ENCODE measurements around the gene STAG2.

Gene STAG2

GRCh38 chrX:124010157-124010556 is 48.7 kb downstream of the STAG2 start:
- Histone ChIP-seq H3K4me3 (ENCODE audit: low read length, poor library complexity, severe bottlenecking) (no peak overlapping the region), H4K20me1 (ENCODE audit: insufficient read depth, low read length, poor library complexity, severe bottlenecking) (peaks cover 74% of the 10 kb centered on the region), H3K36me3 (ENCODE audit: insufficient read depth, low read length) (no peaks in the 10 kb centered on the region), H3K9ac (ENCODE audit: low read depth, low read length, poor library complexity, severe bottlenecking) (no peak overlapping the region), H2AFZ (ENCODE audit: low read length) (no peak overlapping the region), H3K9me2 (replicated peaks; ENCODE audit: low read depth, low read length) (no peaks in the 10 kb centered on the region), H3K4me2 (ENCODE audit: low read depth, low read length, poor library complexity, severe bottlenecking) (no peak overlapping the region), H3K4me1 (ENCODE audit: insufficient read depth, low read length, poor library complexity, severe bottlenecking) (no peaks in the 10 kb centered on the region), H3K79me2 (ENCODE audit: insufficient read depth, low read length) (peaks cover 93% of the 10 kb centered on the region), H3K27me3 (ENCODE audit: insufficient read depth, low read length, poor library complexity, severe bottlenecking) (no peaks in the 10 kb centered on the region), H3K9me3 (ENCODE audit: insufficient read depth, low read depth, low read length) (no peaks in the 10 kb centered on the region), H3F3A (ENCODE audit: low read depth) (no peaks in the 10 kb centered on the region)
- TF ChIP-seq EZH2phosphoT487 (IDR thresholded peaks at IDR 0.05; ENCODE audit: borderline replicate concordance) (no peak), CTCF (conservative IDR thresholded peaks at IDR 0.05; ENCODE audit: low read length) (no peak)

- Histone ChIP-seq H3K27me3 (ENCODE audit: insufficient read depth, low read length, poor library complexity, severe bottlenecking) (no peaks in the 10 kb centered on the region), H3K4me2 (ENCODE audit: low read depth, low read length, poor library complexity, severe bottlenecking) (no peak overlapping the region), H3K4me1 (ENCODE audit: insufficient read depth, low read length, poor library complexity, severe bottlenecking) (no peaks in the 10 kb centered on the region), H3K9me3 (ENCODE audit: insufficient read depth, low read depth, low read length) (no peaks in the 10 kb centered on the region), H3K9ac (ENCODE audit: low read depth, low read length, poor library complexity, severe bottlenecking) (no peak overlapping the region), H3F3A (ENCODE audit: low read depth) (no peaks in the 10 kb centered on the region), H3K4me3 (ENCODE audit: low read length, poor library complexity, severe bottlenecking) (no peak overlapping the region), H2AFZ (ENCODE audit: low read length) (no peak overlapping the region), H3K79me2 (ENCODE audit: insufficient read depth, low read length) (peaks cover 93% of the 10 kb centered on the region), H3K9me2 (replicated peaks; ENCODE audit: low read depth, low read length) (no peaks in the 10 kb centered on the region), H4K20me1 (ENCODE audit: insufficient read depth, low read length, poor library complexity, severe bottlenecking) (peaks cover 72% of the 10 kb centered on the region), H3K36me3 (ENCODE audit: insufficient read depth, low read length) (no peaks in the 10 kb centered on the region)
- TF ChIP-seq EZH2phosphoT487 (IDR thresholded peaks at IDR 0.05; ENCODE audit: borderline replicate concordance) = no peak
- TF ChIP-seq CTCF (conservative IDR thresholded peaks at IDR 0.05; ENCODE audit: low read length) = no peak
These were observed 49.1 kb downstream of the STAG2 start for GRCh38 chrX:124010566-124010965.

- no peak for TF ChIP-seq EZH2phosphoT487 (IDR thresholded peaks at IDR 0.05; ENCODE audit: borderline replicate concordance)
- Histone ChIP-seq H3K4me1 (ENCODE audit: insufficient read depth, low read length, poor library complexity, severe bottlenecking) (no peaks in the 10 kb centered on the region), H4K20me1 (ENCODE audit: insufficient read depth, low read length, poor library complexity, severe bottlenecking) (peaks cover 70% of the 10 kb centered on the region), H3K9ac (ENCODE audit: low read depth, low read length, poor library complexity, severe bottlenecking) (no peak overlapping the region), H3K79me2 (ENCODE audit: insufficient read depth, low read length) (peaks cover 96% of the 10 kb centered on the region), H3K9me3 (ENCODE audit: insufficient read depth, low read depth, low read length) (no peaks in the 10 kb centered on the region), H3K4me3 (ENCODE audit: low read length, poor library complexity, severe bottlenecking) (no peak overlapping the region), H3F3A (ENCODE audit: low read depth) (no peaks in the 10 kb centered on the region), H3K27me3 (ENCODE audit: insufficient read depth, low read length, poor library complexity, severe bottlenecking) (no peaks in the 10 kb centered on the region), H3K36me3 (ENCODE audit: insufficient read depth, low read length) (no peaks in the 10 kb centered on the region), H3K9me2 (replicated peaks; ENCODE audit: low read depth, low read length) (no peaks in the 10 kb centered on the region), H2AFZ (ENCODE audit: low read length) (no peak overlapping the region), H3K4me2 (ENCODE audit: low read depth, low read length, poor library complexity, severe bottlenecking) (no peak overlapping the region)
These were observed 54.2 kb downstream of the STAG2 start for GRCh38 chrX:124015721-124016120.

GRCh38 chrX:124016825-124017224 is 55.3 kb downstream of the STAG2 start:
- TF ChIP-seq EZH2phosphoT487 (IDR thresholded peaks at IDR 0.05; ENCODE audit: borderline replicate concordance) (no peak), CTCF (conservative IDR thresholded peaks at IDR 0.05; ENCODE audit: low read length) (no peak)
- Histone ChIP-seq H3K27me3 (ENCODE audit: insufficient read depth, low read length, poor library complexity, severe bottlenecking) (no peaks in the 10 kb centered on the region), H3K36me3 (ENCODE audit: insufficient read depth, low read length) (no peaks in the 10 kb centered on the region), H3K4me3 (ENCODE audit: low read length, poor library complexity, severe bottlenecking) (no peak overlapping the region), H2AFZ (ENCODE audit: low read length) (no peak overlapping the region), H3K79me2 (ENCODE audit: insufficient read depth, low read length) (peaks cover 96% of the 10 kb centered on the region), H3K4me1 (ENCODE audit: insufficient read depth, low read length, poor library complexity, severe bottlenecking) (no peaks in the 10 kb centered on the region), H4K20me1 (ENCODE audit: insufficient read depth, low read length, poor library complexity, severe bottlenecking) (peaks cover 62% of the 10 kb centered on the region), H3K9ac (ENCODE audit: low read depth, low read length, poor library complexity, severe bottlenecking) (no peak overlapping the region), H3K9me2 (replicated peaks; ENCODE audit: low read depth, low read length) (no peaks in the 10 kb centered on the region), H3K4me2 (ENCODE audit: low read depth, low read length, poor library complexity, severe bottlenecking) (no peak overlapping the region), H3F3A (ENCODE audit: low read depth) (no peaks in the 10 kb centered on the region), H3K9me3 (ENCODE audit: insufficient read depth, low read depth, low read length) (no peaks in the 10 kb centered on the region)
